T-helper 9 cell (primary cell): ENCODE data around the gene RBM26.
"Not testable (repeated sequence)": the region's sequence is repeated elsewhere in the genome, so short reads cannot be mapped to it uniquely, and the experiment has no call there.

Experiments
- DNase-seq: peaks from one replicate; pipeline ENCODE4 v3.0.0-alpha.2; 2020

RBM26 gene

GRCh38 chr13:79328510-79328909, 77.5 kb downstream of the RBM26 start:
- no peak for DNase-seq

- DNase-seq = no peak
These were observed 85.6 kb downstream of the RBM26 start for GRCh38 chr13:79320433-79320832.

GRCh38 chr13:79318664-79319063, 87.4 kb downstream of the RBM26 start:
- no peak for DNase-seq

- no peak for DNase-seq
These were observed 88.2 kb downstream of the RBM26 start for GRCh38 chr13:79317856-79318255.

- no peak for DNase-seq
These were observed 91.4 kb downstream of the RBM26 start for GRCh38 chr13:79314652-79315051.

- no peak for DNase-seq
These were observed 93.7 kb downstream of the RBM26 start for GRCh38 chr13:79312340-79312855.

- DNase-seq = no peak
These were observed 94.7 kb downstream of the RBM26 start for GRCh38 chr13:79311386-79311785.

GRCh38 chr13:79309690-79310089, 96.4 kb downstream of the RBM26 start:
- no peak for DNase-seq

- DNase-seq = no peak
These were observed 98.2 kb downstream of the RBM26 start for GRCh38 chr13:79307866-79308298.

GRCh38 chr13:79307433-79307861, 98.6 kb downstream of the RBM26 start:
- no peak for DNase-seq

- DNase-seq = no peak
These were observed 99.4 kb downstream of the RBM26 start for GRCh38 chr13:79306650-79307049.

- DNase-seq = no peak
These were observed 108.9 kb downstream of the RBM26 start for GRCh38 chr13:79297128-79297527.

- no peak for DNase-seq
These were observed 109.9 kb downstream of the RBM26 start for GRCh38 chr13:79295906-79296706.

- no peak for DNase-seq
These were observed 115.3 kb downstream of the RBM26 start for GRCh38 chr13:79290595-79291244.

GRCh38 chr13:79289571-79289970, 116.5 kb downstream of the RBM26 start:
- no peak for DNase-seq

GRCh38 chr13:79287939-79288795, 117.9 kb downstream of the RBM26 start:
- DNase-seq = no peak

- DNase-seq = no peak
These were observed 120.9 kb downstream of the RBM26 start for GRCh38 chr13:79285159-79285558.

GRCh38 chr13:79283742-79284141, 122.3 kb downstream of the RBM26 start:
- no peak for DNase-seq

- DNase-seq = no peak
These were observed 123.1 kb downstream of the RBM26 start for GRCh38 chr13:79282976-79283375.

- no peak for DNase-seq
These were observed 123.5 kb downstream of the RBM26 start for GRCh38 chr13:79282508-79282907.

- DNase-seq = no peak
These were observed 124.7 kb downstream of the RBM26 start for GRCh38 chr13:79281339-79281747.

- not testable (repeated sequence) for DNase-seq
These were observed 126.3 kb downstream of the RBM26 start for GRCh38 chr13:79279735-79280134.

GRCh38 chr13:79273045-79273444, 133.0 kb downstream of the RBM26 start:
- no peak for DNase-seq
